Esophagus muscularis mucosa (tissue), 3 donors: ENCODE data around the gene WSB2.

ENCODE experiments used
- CTCF ChIP-seq, 3 experiments: fragments of 200-600 bp in 2 of 3; fragments of 450-650 bp in 1 of 3; sonication (generic) in 2 of 3; IDR thresholded peaks; one replicate each; pipeline ENCODE4 v1.5.1; 2017 to 2019; ENCODE audit warnings: antibody characterized with exemption in 3 of 3, mild to moderate bottlenecking in 2 of 3, moderate library complexity in 1 of 3
- POLR2A ChIP-seq: fragments of 450-650 bp; IDR thresholded peaks from one replicate; pipeline ENCODE4 v1.6.1; 2017; ENCODE audit warnings: antibody characterized with exemption, moderate library complexity, mild to moderate bottlenecking, low read depth

GRCh38 chr12:117986705-117987469, 74.1 kb downstream of the WSB2 start:
- TF ChIP-seq POLR2A (no peak), CTCF (IDR thresholded peaks at IDR 0.05) (no peak)
